GM23338 (cell line): ENCODE data around the gene MCC. TPM values are rescaled to one million over a fixed set of nuclear protein-coding genes. Genes with fewer than 3 reads are reported as not detected.

Experiments
- ATAC-seq: fragments of 200-7000 bp; cut with Tn5 transposase; 3 replicates; pipeline ENCODE4 v1.9.1; 2020
- DNase-seq: peaks from one replicate; pipeline ENCODE4 v3.0.0-alpha.2; 2015; ENCODE audit warnings: low spot score
- H2AFZ ChIP-seq: fragments of 200-600 bp; sonication (generic); 2 replicates; pipeline ENCODE4 v1.8.0; 2016; ENCODE audit warnings: antibody characterized with exemption, mild to moderate bottlenecking, moderate library complexity
- H3F3A ChIP-seq: fragments of 200-600 bp; sonication (generic); replicated peaks from 2 replicates; pipeline ENCODE4 v1.8.0; 2017; ENCODE audit warnings: antibody characterized with exemption, mixed run types, low read depth
- H3K27ac ChIP-seq: fragments of 200-600 bp; sonication (generic); 2 replicates; pipeline ENCODE4 v1.6.1; 2016; ENCODE audit warnings: low read depth
- H3K27me3 ChIP-seq: fragments of 200-600 bp; sonication (generic); 2 replicates; pipeline ENCODE4 v1.8.0; 2016; ENCODE audit warnings: mild to moderate bottlenecking, mixed run types, moderate library complexity; ENCODE audit not compliant: insufficient read depth
- H3K36me3 ChIP-seq: fragments of 200-600 bp; sonication (generic); 2 replicates; pipeline ENCODE4 v1.8.0; 2016; ENCODE audit warnings: mild to moderate bottlenecking; ENCODE audit not compliant: insufficient read depth
- H3K4me1 ChIP-seq: fragments of 200-600 bp; sonication (generic); 2 replicates; pipeline ENCODE4 v1.8.0; 2016; ENCODE audit warnings: mild to moderate bottlenecking, moderate library complexity; ENCODE audit not compliant: insufficient read depth
- H3K4me2 ChIP-seq: fragments of 200-600 bp; sonication (generic); 2 replicates; pipeline ENCODE4 v1.7.1; 2017; ENCODE audit warnings: mixed run types
- H3K4me3 ChIP-seq: fragments of 200-600 bp; sonication (generic); 2 replicates; pipeline ENCODE4 v1.6.1; 2016; ENCODE audit warnings: mixed run types
- H3K79me2 ChIP-seq: fragments of 200-600 bp; sonication (generic); replicated peaks from 2 replicates; pipeline ENCODE4 v1.8.0; 2017; ENCODE audit warnings: mild to moderate bottlenecking; ENCODE audit not compliant: insufficient read depth
- H3K9me2 ChIP-seq: fragments of 200-600 bp; sonication (generic); 2 replicates; pipeline ENCODE4 v1.8.0; 2017; ENCODE audit not compliant: insufficient read depth
- H4K20me1 ChIP-seq: fragments of 200-600 bp; sonication (generic); replicated peaks from 2 replicates; pipeline ENCODE4 v1.8.0; 2017; ENCODE audit warnings: mild to moderate bottlenecking; ENCODE audit not compliant: insufficient read depth
- H3K27ac Mint-ChIP-seq: 2 replicates; pipeline ENCODE4 v1.8.0; 2020; ENCODE audit warnings: inconsistent platforms, mild to moderate bottlenecking, moderate library complexity, mixed read lengths
- H3K27me3 Mint-ChIP-seq: 3 replicates; pipeline ENCODE4 v1.8.0; 2022; ENCODE audit warnings: low read depth, mild to moderate bottlenecking, moderate library complexity, mixed read lengths, inconsistent platforms; ENCODE audit not compliant: insufficient read depth, poor library complexity
- H3K36me3 Mint-ChIP-seq: 3 replicates; pipeline ENCODE4 v1.8.0; 2021; ENCODE audit warnings: low read depth, mild to moderate bottlenecking, inconsistent platforms, moderate library complexity, mixed read lengths
- H3K4me1 Mint-ChIP-seq: 3 replicates; pipeline ENCODE4 v1.8.0; 2020; ENCODE audit warnings: mild to moderate bottlenecking, inconsistent platforms, mixed read lengths
- H3K4me3 Mint-ChIP-seq: 3 replicates; pipeline ENCODE4 v1.8.0; 2021; ENCODE audit warnings: moderate library complexity, mild to moderate bottlenecking, inconsistent platforms, mixed read lengths
- H3K9me3 Mint-ChIP-seq: 3 replicates; pipeline ENCODE4 v1.8.0; 2020; ENCODE audit warnings: moderate library complexity, mild to moderate bottlenecking, inconsistent platforms, mixed read lengths
- CREB1 ChIP-seq: fragments of 250-450 bp; sonication (Bioruptor Pico); IDR thresholded peaks from 2 replicates; pipeline ENCODE4 v1.5.0; 2020; ENCODE audit warnings: low read depth, mild to moderate bottlenecking, moderate library complexity
- CTCF ChIP-seq, 2 experiments: fragments of 200-600 bp in 1 of 2; sonication (generic) in 1 of 2; conservative IDR thresholded peaks; 2 replicates each; pipeline versions ENCODE4 v1.5.1 to v1.6.1; 2016 to 2017; ENCODE audit warnings: antibody characterized with exemption in 2 of 2, low read depth in 2 of 2, mild to moderate bottlenecking in 2 of 2, moderate library complexity in 1 of 2
- ETS1 ChIP-seq: IDR thresholded peaks from 2 replicates; pipeline ENCODE4 v1.6.1; 2016; ENCODE audit warnings: antibody characterized with exemption
- EZH2 ChIP-seq: fragments of 200-600 bp; sonication (generic); IDR thresholded peaks from one replicate; pipeline ENCODE4 v1.8.0; 2017; ENCODE audit warnings: antibody characterized with exemption, mild to moderate bottlenecking, low read depth; ENCODE audit not compliant: unreplicated experiment
- EZH2phosphoT487 ChIP-seq: fragments of 200-600 bp; sonication (generic); IDR thresholded peaks from one replicate; pipeline ENCODE4 v1.8.1; 2018; ENCODE audit warnings: antibody characterized with exemption; ENCODE audit not compliant: unreplicated experiment
- JUNB ChIP-seq: IDR thresholded peaks from one replicate; pipeline ENCODE4 v1.6.1; 2016; ENCODE audit warnings: antibody characterized with exemption; ENCODE audit not compliant: unreplicated experiment
- NANOG ChIP-seq: IDR thresholded peaks from 2 replicates; pipeline ENCODE4 v1.6.1; 2016; ENCODE audit warnings: antibody characterized with exemption, borderline replicate concordance
- POLR2AphosphoS5 ChIP-seq: IDR thresholded peaks from 2 replicates; pipeline ENCODE4 v1.6.1; 2016; ENCODE audit warnings: antibody characterized with exemption, low read depth
- REST ChIP-seq: IDR thresholded peaks from one replicate; pipeline ENCODE4 v1.6.1; 2018; ENCODE audit warnings: antibody characterized with exemption; ENCODE audit not compliant: unreplicated experiment
- STAT1 ChIP-seq: IDR thresholded peaks from one replicate; pipeline ENCODE4 v1.6.1; 2016; ENCODE audit warnings: antibody characterized with exemption; ENCODE audit not compliant: unreplicated experiment
- ZNF114 ChIP-seq: fragments of 250-450 bp; sonication (Bioruptor Pico); IDR thresholded peaks from 2 replicates; pipeline ENCODE4 v1.5.0; 2020; ENCODE audit warnings: mild to moderate bottlenecking, moderate library complexity
- ZNF331 ChIP-seq: fragments of 250-450 bp; sonication (Bioruptor Pico); IDR thresholded peaks from 2 replicates; pipeline ENCODE4 v1.5.0; 2020; ENCODE audit warnings: low read depth, mild to moderate bottlenecking, moderate library complexity
- polyA plus RNA-seq: library from polyadenylated mRNA; unstranded; fragments of >200 nt; fragmentation: Nextera tagmentation; extraction: Ambion mirVana; gene quantifications from 2 replicates; pipeline ENCODE4 v1.2.1, GENCODE V29; 2016
- total RNA-seq: library from RNA; depleted of rRNA; stranded (reverse); fragments of >200 nt; shearing (Covaris generic); gene quantifications from 2 replicates; pipeline ENCODE4 v1.2.3, GENCODE V29; 2014

Gene MCC
- total and polyA plus RNA-seq, 2 experiments from 2014 or later: 3.8 to 10.1 TPM

- Mint-ChIP-seq H3K9me3 (peaks cover 5% of the 10 kb centered on the region; the same call in 2 of the 3 replicates), H3K4me1 (peaks cover 14% of the 10 kb centered on the region), H3K27ac (no peak overlapping the region), H3K36me3 (peaks cover 14% of the 10 kb centered on the region), H3K4me3 (no peak overlapping the region), H3K27me3 (peaks cover 4% of the 10 kb centered on the region)
- Histone ChIP-seq H3K4me3 (no peak overlapping the region), H3F3A (no peaks in the 10 kb centered on the region), H3K4me1 (no peaks in the 10 kb centered on the region), H2AFZ (no peak overlapping the region), H4K20me1 (no peaks in the 10 kb centered on the region), H3K4me2 (no peak overlapping the region), H3K9me2 (no peaks in the 10 kb centered on the region; the same call in 1 of the 2 replicates), H3K79me2 (peaks cover 3% of the 10 kb centered on the region; the same call in 1 of the 2 replicates), H3K27ac (no peak overlapping the region), H3K27me3 (no peaks in the 10 kb centered on the region), H3K36me3 (no peaks in the 10 kb centered on the region)
- TF ChIP-seq ZNF114: no peak
- TF ChIP-seq EZH2: no peak
- TF ChIP-seq JUNB: no peak
- no peak for TF ChIP-seq ETS1
- TF ChIP-seq CTCF (conservative IDR thresholded peaks at IDR 0.05; ENCODE audit: low read depth in 2 of 2): no peak
- no peak for TF ChIP-seq EZH2phosphoT487
- no peak for TF ChIP-seq STAT1
- no peak for TF ChIP-seq ZNF331 (CRISPR knock-in tag)
- TF ChIP-seq CREB1: no peak
- TF ChIP-seq POLR2AphosphoS5: no peak
- no peak for TF ChIP-seq NANOG
- no peak for TF ChIP-seq REST
- DNase-seq (no peak), ATAC-seq (no peak)
These were observed 229.2 kb downstream of the MCC start for GRCh38 chr5:113259034-113259433.
